HG03378 (cell line): ENCODE results near the gene PRICKLE2.
A peak's percentile ranks its signal among the peaks of the same experiment; 100 is the strongest.

Source experiments
- ATAC-seq: cut with Tn5 transposase; IDR thresholded peaks from one replicate; pipeline ENCODE4 v1.9.1; 2021; ENCODE audit warnings: mild to moderate bottlenecking, moderate library complexity; ENCODE audit not compliant: unreplicated experiment

Gene PRICKLE2

DNA sequence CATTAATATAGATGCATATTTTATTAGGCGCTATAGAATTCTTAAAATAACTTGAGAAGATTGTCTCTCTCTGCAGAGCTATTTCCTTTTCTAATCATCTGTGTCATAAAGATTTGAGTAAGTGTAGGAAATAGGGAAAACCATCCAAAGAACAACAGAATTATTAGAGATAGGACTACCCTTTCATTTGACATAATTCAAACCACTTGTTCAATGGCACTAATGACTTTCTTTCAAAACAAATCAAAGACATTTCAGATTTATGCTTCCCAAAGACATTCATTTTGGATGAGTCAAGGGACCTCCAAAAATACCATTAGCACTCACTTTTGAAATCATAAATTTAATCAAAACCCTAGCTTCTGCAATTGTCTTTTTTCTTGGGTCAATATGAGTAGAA is 29.5 kb downstream of the PRICKLE2 start:
- no peak for ATAC-seq

DNA sequence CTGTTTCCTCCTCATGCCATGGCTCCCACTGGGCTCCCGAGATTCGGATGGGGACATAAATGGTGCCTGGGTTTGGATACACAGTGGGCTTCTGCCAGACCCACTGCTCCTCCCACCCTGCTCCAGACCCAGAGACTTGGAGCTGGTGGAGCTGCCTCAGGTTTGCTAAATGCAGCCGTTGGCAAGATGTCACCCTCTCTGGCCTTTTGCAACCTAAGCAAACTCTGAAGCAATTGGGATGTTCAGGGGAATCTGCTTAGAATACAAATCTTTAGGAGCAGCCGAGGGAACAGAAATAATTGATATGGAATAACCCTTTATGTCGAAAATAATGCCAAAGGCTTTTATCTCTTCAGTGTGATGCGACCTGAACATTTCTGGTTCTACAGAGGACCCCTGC is 33.4 kb downstream of the PRICKLE2 start:
- ATAC-seq = no peak

DNA sequence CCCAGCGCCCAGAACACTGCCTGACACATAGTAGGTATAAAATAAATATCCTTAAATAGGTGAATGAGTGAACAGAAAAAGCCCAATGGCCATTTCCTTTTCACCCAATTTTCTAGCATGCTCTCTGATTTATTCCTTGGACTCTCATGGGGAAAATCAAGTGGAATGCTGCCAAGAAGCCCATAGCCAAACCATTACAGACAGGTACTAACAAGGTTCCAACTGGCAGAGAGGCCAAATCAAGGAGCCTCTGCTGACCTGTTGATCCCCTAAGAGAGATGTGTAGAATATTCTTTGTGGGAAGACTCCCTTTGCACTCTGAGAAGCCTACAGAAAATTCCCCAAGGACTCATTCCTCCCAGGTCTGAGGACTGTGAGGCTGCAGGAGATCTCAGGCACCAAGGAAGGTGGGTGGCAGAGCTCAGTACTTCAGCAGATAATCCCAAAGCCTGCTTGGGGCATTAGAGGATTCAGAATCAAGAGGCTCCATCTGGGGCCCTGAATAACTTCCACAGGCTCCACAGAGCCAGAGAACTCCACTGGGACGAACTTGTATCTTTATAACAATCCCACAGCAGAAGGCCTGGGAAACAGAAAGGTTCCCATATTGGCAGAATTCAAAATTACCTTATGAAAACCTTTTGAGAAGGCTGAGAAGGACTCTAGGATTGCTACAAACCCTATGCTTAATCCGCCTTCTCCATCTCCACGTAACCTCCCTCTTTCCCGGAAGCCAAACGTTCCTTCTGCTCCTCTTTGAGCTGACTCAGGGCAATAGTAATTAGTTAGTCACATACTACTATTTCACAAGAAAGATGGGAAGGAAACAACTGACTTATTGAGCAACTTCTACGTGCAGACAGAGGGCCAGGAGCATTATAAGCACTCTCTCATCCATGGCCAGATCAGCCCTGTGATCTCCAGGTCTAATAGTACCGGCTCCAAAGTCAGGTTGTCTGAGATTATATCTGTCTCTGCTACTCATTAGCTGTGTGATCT is 34.5 kb downstream of the PRICKLE2 start:
- ATAC-seq = no peak

DNA sequence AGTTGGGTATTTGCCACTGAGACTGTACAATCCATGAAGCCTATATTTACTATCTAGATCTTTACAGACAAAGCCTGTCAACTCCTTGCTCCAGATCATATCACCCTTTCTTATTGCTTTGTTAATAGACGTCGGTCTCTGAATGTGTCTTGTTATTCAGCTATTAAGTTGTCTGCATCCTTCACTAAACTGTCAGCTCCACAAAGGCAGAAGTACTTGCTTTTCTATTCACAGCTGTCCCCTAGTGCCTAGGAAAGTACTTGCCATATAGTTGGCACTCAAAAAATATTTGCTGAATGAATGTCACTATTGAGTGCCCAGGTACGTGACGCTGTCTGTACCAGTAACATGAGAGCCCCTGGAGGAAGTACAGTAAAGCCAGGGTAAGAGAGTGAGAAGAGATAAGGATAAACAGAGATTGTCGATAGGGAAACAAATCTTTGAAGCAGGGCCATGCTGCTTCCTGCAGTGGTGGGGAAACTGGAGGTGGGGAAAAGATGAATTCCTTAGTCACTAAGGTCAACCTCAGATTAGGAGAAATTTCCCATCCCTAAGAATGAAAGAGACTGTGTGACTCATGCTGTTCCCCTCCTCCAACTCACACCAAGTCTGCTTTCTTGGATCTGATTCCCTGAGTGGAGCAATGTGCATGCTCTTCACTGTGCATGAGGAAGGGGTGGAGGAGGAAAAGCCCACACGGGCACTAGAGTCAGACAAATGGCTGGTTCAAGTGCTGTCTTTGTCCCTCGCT is 36.3 kb downstream of the PRICKLE2 start:
- no peak for ATAC-seq

DNA sequence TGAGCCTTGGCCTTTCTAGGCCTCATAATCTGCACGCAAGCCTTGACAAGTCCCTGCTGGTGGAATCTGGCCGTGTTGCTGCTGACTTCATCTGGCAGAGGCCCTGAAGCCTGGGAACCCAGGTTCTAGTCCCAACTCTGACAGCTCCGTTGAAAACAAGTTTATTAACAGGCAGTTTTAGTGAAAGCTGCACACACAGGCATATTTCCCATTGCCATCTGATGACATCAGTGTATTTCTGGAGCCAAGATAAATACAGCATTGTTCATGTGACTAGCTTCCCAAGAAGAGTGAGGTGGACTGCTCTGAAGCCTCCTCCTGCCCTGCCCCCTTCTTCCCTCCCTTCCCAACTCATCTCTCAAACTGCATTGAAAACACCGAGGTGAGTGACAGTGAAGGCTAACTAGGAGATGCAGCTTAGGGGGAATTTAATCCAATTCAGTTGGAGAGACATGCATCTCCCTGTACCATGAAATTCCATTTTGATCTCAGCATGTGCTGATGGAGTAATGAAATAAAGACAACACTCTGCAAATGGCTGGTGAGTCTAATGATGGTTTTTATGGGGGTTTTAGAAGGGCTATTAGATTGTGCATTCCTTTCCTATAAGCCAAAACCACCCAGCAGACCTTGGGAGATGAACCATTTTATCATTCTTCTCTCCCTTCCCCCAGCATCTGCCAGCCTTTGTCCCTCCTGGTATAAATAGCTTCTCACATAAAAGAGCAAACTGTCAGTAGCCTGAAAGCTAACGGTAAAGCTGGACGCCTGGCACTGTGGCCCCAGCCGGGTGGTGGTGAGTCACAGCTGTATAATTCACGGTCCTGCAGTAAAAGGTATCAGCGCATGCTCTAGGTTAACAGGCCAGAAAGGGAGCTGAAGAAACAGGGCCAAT is 38.0 kb downstream of the PRICKLE2 start:
- ATAC-seq = no peak

DNA sequence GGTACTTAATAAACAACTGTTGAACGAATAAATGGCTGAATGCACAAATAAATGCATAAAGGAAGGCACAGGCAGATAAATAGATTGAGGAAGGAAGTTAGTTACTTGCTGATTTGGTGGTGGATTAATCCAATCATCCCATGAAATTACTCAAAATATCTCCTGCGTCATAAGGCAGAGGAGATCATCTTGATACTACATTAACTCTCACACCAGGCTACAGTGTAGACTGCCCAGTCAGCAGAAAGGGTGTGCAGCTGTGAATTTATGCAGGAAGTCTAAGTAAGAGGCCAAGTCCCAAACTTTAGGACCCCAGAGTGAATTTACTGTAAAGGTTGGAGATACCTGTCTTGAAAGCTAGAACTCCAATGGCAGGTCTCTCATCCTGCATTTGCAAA is 38.6 kb downstream of the PRICKLE2 start:
- no peak for ATAC-seq

DNA sequence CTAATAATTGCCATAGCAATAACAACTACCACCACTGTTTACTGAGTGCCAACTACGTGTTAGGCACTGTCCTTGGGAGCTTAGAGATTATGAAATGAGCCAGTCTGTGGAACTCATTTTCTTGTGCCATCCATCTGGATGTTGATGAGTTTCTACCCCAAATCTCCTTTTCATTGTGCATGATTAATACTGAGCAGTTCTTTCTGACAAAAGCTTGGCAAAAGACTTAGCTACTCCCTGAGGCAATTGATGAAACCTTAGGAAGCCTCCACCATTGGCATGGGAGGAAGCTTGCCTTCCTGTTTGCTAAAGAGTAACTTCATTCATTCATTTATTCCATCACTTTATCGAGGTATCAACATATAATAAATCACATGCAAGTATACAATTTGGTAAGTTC is 39.8 kb downstream of the PRICKLE2 start:
- no peak for ATAC-seq

DNA sequence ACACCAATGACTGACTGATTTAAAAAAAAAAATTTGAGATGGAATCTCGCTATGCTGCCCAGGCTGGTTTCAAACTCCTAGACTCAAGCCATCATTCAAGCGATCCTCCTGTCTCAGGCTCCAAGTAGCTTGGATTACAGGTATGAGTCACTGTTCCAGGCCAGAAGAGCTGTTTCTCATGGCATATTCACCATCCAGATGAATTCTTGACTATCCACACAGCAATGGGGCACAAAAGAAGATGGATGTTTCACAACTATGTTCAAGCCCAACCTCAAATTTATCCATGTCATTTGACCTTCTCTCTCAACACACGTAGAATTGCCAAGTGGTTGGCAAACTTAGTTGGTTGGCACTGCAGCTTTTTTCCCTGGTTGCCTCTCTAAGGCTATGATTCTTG is 40.6 kb downstream of the PRICKLE2 start:
- ATAC-seq = no peak

DNA sequence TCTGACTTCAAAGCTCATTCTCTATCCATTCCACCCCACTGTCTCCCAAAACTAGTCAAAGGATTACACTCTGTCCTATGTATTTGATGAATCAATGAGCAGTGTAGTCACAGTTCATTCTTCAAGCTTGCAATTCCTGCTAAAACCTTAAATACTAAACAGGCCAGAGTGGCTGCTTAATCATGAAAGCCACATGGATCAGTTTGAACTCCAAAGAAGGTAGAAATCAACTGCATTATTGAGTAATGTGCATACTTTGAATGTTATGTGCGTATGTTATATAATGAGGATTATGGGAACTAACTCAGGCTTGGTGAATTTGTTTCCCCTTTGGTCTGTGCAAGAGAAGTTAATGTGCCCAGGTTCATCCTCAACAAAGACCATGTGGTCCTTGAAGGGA is 45.4 kb downstream of the PRICKLE2 start:
- no peak for ATAC-seq

DNA sequence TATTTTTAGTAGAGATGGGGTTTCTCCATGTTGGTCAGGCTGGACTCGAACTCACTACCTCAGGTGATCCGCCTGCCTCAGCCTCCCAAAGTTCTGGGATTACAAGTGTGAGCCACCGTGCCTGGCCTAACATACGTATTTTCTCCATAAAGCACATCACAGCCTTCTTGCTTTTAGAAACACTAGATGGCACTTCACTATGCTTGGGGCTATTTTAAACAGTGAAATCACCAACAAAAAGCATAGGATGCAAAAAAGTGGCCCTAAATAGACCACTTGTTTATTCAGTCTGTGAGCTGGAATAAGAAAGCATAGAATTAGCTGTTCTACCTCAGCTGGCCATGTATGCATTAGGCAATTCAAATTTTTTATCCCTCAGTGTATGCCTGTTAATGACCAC is 46.0 kb downstream of the PRICKLE2 start:
- no peak for ATAC-seq

DNA sequence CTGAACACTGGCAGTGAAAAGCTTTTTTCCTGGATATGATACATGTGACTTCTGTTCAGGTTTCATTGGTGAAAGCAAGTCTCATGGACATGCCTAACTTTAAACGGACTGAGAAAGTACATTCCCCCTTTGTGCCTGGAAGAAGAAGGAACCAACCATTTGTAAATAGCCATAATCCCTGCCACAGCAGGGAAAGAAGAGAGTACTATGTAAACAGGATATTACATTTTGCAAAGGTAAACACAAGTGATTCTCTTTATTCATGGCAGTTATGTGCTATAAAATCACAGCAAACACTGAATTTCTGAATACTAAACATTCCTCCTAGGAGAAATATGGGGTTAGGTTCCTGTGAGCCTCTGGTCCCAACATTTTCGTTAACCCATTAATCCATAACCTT is 46.8 kb downstream of the PRICKLE2 start:
- no peak for ATAC-seq

DNA sequence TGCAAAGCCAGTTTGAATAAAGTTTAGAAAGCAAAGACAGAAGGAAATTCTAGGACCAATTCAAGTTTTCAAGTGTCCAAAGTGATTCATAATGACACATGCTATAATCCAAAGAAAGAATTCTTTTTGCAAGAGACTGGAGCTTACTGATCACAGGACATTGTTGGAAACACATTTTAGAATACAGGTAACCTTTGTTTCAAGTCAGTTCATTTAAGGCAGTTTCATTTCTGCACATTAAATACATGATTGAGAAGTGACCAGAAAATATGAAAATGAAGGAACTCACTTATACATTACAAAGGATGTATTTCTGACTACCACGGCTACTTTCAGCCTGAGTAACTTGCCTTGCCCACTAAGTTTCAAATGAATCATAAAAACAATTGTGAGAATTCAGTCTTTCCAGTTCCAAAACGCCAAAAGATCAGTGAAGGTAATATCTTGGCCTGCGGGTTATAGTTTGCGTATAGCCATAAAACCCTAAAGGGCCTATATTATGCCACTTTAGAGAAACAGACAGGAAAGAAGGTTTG is 48.7 kb downstream of the PRICKLE2 start:
- ATAC-seq = peak; percentile 75

DNA sequence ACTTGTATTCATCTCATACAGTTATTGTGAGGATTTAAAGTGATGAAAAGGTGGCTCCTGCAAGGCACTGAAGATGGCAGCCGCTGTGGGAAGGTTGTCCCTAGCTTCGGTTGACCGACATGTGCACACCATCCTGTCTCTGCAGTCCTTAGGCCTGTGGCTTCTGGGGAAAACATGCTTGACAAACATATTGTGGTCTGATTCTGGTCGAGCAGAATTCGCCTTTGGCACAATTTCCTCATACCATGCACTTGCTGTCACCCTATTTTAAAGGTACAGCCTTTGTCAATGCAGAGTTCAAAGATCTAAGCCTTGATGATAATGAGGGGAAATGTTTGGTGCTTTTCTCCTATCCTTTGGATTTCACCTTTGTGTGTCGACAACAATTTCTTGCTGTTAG is 50.9 kb downstream of the PRICKLE2 start:
- ATAC-seq = no peak

DNA sequence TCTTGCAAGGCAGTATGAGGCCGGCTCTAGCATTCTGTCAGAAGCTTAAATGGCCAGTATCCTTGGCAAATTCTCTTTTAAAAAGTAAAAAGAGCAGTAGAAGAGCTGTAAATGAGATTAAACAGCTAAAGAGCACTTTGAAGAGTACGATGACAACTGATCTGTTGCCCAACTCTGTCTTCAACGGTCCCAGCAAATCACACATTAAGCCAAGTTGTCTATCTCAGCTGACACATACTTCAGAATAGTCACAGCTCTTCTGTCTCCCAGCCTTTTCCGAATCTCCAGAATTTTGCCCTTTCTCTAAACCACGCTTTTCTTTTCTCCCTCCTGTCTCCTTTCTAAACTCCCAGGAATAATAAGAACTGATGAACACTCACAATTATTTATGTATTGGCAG is 51.7 kb downstream of the PRICKLE2 start:
- ATAC-seq = no peak

DNA sequence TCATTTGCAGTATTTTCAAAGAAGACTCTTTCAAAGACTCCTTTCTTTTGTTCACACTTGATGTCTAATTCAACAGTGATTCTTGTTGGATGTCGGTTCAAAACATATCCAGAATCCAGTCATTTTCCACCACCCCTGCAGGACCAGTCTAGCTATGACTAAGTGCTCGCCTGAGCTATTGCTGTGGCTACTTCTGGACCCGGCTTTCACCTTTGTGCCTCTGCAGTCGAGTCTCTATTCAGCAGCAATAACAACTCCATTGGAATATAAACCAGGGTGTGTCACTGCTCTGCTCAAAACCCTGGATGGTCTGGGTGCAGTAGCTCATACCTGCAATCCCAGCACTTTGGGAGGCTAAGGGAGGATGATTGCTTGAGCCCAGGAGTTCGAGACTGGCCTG is 55.0 kb downstream of the PRICKLE2 start:
- no peak for ATAC-seq

DNA sequence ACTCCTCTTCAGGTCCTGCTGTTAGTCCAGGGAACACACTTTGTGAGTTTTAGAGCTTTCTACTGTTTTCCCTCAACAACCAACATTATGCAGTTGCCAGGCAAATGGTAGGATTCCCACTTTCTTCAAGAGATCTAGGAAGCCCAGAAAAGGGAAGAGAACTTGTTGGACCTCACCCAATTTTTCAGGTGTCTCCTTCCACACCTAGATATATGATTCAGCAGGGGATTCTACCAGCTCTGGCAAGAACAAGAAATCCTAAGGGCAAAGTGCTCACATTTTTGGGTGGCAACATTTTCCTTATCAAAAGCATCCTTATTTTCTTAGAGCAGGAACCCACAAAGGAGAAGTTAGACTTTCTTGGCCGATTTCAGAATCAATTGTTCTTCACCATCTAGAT is 57.4 kb downstream of the PRICKLE2 start:
- ATAC-seq = no peak

DNA sequence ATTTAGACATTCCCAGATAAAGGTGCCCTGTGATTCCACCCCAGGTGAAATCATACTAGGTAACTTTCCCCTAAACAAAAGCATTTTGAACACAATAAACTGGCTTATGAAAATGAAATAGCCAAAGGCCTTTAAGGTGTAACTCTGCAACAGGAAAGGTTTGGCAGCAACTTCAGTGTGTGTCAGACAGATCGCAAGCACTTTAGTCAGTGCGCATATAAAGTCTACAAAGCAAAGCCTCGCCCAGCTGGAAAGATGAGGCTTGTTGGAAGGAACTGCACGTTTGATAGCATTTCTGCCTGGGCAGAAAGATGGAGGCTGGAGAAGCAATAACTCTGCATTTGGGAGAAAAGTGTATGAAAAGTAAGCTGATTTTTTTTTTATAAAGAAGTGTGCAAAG is 57.9 kb downstream of the PRICKLE2 start:
- ATAC-seq = no peak

DNA sequence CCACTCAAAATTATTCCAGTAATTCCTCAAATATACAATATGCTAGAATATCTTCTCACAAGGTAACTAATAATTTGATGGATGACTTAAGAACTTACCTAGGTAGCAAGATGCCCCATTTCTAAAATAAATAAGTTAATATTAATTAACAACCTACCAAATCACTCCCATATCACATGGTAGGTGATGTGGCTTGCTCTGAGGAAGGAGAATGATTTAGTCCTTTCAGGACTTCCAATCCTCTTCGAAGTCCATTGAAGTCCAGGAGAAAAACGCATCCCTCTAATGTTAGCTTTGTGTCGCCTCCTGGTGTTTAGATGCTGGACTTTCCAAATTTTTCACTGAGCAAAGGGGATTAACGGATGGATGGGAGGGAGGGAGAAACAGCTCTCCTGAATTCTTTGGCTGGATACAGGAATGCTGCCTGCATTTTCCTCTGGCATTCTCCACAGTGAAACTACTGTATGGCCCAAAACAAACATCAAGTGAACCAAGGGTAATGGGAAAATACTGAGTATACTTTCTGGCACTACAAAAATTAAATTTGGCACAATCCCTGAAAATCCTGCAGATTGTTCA is 58.6 kb downstream of the PRICKLE2 start:
- ATAC-seq = no peak

DNA sequence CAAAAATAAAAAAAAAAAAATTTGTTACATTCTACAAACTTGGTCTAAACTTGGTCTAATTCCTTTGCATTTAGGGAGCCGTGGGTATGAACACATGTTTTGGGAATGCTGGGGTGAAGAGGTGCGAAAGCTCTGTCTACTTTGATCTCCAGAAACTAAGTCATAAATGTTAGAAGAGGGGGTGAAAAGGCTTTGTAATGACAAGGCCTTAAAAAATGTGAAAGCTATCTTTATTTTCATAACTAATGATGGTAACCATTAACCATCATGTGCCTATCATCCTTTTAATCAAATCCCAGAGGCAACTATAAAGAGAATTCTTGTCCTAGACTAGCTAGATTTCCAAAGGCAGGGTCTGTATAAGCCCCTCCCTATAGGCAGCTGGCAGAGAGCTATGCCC is 60.9 kb downstream of the PRICKLE2 start:
- no peak for ATAC-seq

DNA sequence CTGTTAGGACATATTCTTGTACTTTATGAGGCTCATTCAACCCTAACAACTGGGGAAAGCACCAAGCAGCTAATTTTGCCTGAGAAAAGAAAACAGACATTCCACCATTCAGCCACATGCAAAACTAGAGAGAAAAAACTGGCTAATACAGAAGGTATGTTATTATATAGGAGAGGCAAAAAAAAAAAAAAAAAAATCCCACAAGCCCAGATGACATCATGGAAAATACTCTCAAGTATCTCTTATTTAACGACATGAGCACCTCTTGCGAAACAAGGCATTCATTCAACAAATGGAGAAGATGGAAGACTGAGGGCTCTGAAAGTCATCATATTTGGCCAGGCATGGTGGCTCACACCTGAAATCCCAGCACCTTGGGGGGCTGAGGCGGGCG is 61.5 kb downstream of the PRICKLE2 start:
- ATAC-seq = no peak
